GM12878 (cell line): ENCODE measurements around the gene BLOC1S4. TPM values are rescaled to one million over a fixed set of nuclear protein-coding genes. Genes with fewer than 3 reads are reported as not detected.

ENCODE experiments used
- ATAC-seq: fragments of 200-7000 bp; cut with Tn5 transposase; 3 replicates; pipeline ENCODE4 v1.9.1; 2020; ENCODE audit warnings: mild to moderate bottlenecking, moderate library complexity
- BruUV-seq: library from RNA; stranded (reverse); fragments of 400-500 nt; replicated peaks from 2 replicates; lab custom pipeline; 2021; lab: Mats Ljungman, UMichigan
- CTCF ChIA-PET: fragments of 300-600 bp; sonication (Branson Sonifier 250); formaldehyde crosslinking; extraction: SDS; loops from one replicate; lab custom pipeline; 2021; ENCODE audit warnings: inconsistent platforms; lab: Yijun Ruan, JAX
- POLR2A ChIA-PET: fragments of 350-600 bp; formaldehyde crosslinking; extraction: SDS; loops from one replicate; lab custom pipeline; 2021; ENCODE audit warnings: inconsistent platforms; lab: Charles Lee
- RAD21 ChIA-PET: fragments of 300-600 bp; sonication (Branson Sonifier 250); formaldehyde crosslinking; loops from one replicate; lab custom pipeline; 2023; ENCODE audit warnings: antibody characterized with exemption; ENCODE audit not compliant: unreplicated experiment; lab: Charles Lee
- SMC1A ChIA-PET: fragments of 300-600 bp; sonication (Branson Sonifier 250); formaldehyde crosslinking; loops from one replicate; lab custom pipeline; 2023; ENCODE audit not compliant: unreplicated experiment, uncharacterized antibody; lab: Charles Lee
- DNase-seq: peaks from one replicate; pipeline ENCODE4 v3.0.0-alpha.2; 2011; ENCODE audit warnings: low read depth, low spot score
- FAIRE-seq: peaks from 3 replicates; lab custom pipeline; 2011; peaks lifted over from hg19 to GRCh38; lab: Jason Lieb, UNC
- H2AFZ ChIP-seq: 2 replicates; pipeline ENCODE4 v1.6.0; 2011; ENCODE audit warnings: low read depth, low read length, control low read depth; ENCODE audit not compliant: control insufficient read depth
- H3K27ac ChIP-seq: 2 replicates; pipeline ENCODE4 v1.5.1; 2011; ENCODE audit warnings: control low read depth; ENCODE audit not compliant: control insufficient read depth, insufficient read depth
- H3K27me3 ChIP-seq, 2 experiments: replicated peaks in 1 of 2; 2 replicates each; pipeline versions ENCODE4 v1.6.0 to v1.6.1; 2011; ENCODE audit warnings: low read length in 1 of 2; ENCODE audit not compliant: control insufficient read depth in 2 of 2, insufficient read depth in 2 of 2
- H3K36me3 ChIP-seq, 2 experiments: 2 replicates each; pipeline ENCODE4 v1.5.1; 2011; ENCODE audit warnings: low read length in 1 of 2; ENCODE audit not compliant: control insufficient read depth in 2 of 2, insufficient read depth in 2 of 2
- H3K4me1 ChIP-seq: 2 replicates; pipeline ENCODE4 v1.6.1; 2011; ENCODE audit warnings: mild to moderate bottlenecking, low read length, moderate library complexity, mixed read lengths; ENCODE audit not compliant: control insufficient read depth, insufficient read depth
- H3K4me2 ChIP-seq: 2 replicates; pipeline ENCODE4 v1.6.0; 2011; ENCODE audit warnings: control low read depth; ENCODE audit not compliant: control insufficient read depth, insufficient read depth
- H3K4me3 ChIP-seq: fragments of 200-600 bp; sonication (generic); 2 replicates; pipeline ENCODE4 v1.5.1; 2016
- H3K79me2 ChIP-seq: 2 replicates; pipeline ENCODE4 v1.6.0; 2011; ENCODE audit warnings: low read length; ENCODE audit not compliant: control insufficient read depth, insufficient read depth
- H3K9ac ChIP-seq: 2 replicates; pipeline ENCODE4 v1.8.0; 2011; ENCODE audit warnings: low read length, control low read depth, mixed read lengths; ENCODE audit not compliant: control insufficient read depth, insufficient read depth
- H3K9me3 ChIP-seq: replicated peaks from 3 replicates; pipeline ENCODE4 v1.5.1; 2011; ENCODE audit warnings: mild to moderate bottlenecking, low read length; ENCODE audit not compliant: control insufficient read depth, insufficient read depth
- H4K20me1 ChIP-seq: 2 replicates; pipeline ENCODE4 v1.6.0; 2011; ENCODE audit not compliant: control insufficient read depth, insufficient read depth
- ATF2 ChIP-seq: IDR thresholded peaks from 2 replicates; pipeline ENCODE4 v1.6.1; 2012; ENCODE audit warnings: low read length, inconsistent platforms
- BCL11A ChIP-seq: IDR thresholded peaks from 2 replicates; pipeline ENCODE4 v1.6.1; 2011; ENCODE audit warnings: low read depth, low read length
- DPF2 ChIP-seq: fragments of 450-650 bp; IDR thresholded peaks from 2 replicates; pipeline ENCODE4 v1.6.1; 2017; ENCODE audit warnings: mild to moderate bottlenecking
- EP300 ChIP-seq, 2 experiments: fragments of 150-350 bp in 1 of 2; IDR thresholded peaks; 2 replicates each; pipeline ENCODE4 v1.6.1; 2011 to 2012; ENCODE audit warnings: low read depth in 2 of 2, low read length in 2 of 2, borderline replicate concordance in 1 of 2, improper control_type of control experiment in 1 of 2, inconsistent platforms in 1 of 2; ENCODE audit not compliant: control insufficient read depth in 1 of 2
- IKZF2 ChIP-seq, 2 experiments: fragments of 450-650 bp; IDR thresholded peaks; 2 replicates each; pipeline ENCODE4 v1.6.1; 2017; ENCODE audit warnings: mild to moderate bottlenecking in 2 of 2, moderate library complexity in 2 of 2
- MYB ChIP-seq: fragments of 150-350 bp; IDR thresholded peaks from 2 replicates; pipeline ENCODE4 v1.6.1; 2014; ENCODE audit warnings: mild to moderate bottlenecking, low read depth, low read length, borderline replicate concordance
- NFXL1 ChIP-seq: fragments of 450-650 bp; IDR thresholded peaks from 2 replicates; pipeline ENCODE4 v1.6.1; 2017; ENCODE audit warnings: antibody characterized with exemption, mild to moderate bottlenecking, borderline replicate concordance
- RB1 ChIP-seq: fragments of 450-650 bp; formaldehyde crosslinking; IDR thresholded peaks from 2 replicates; pipeline ENCODE4 v1.6.1; 2017; ENCODE audit warnings: mild to moderate bottlenecking, borderline replicate concordance
- SIN3A ChIP-seq: IDR thresholded peaks from 2 replicates; pipeline ENCODE4 v1.6.1; 2012; ENCODE audit warnings: low read depth, low read length, improper control_type of control experiment
- ZNF217 ChIP-seq: fragments of 450-650 bp; IDR thresholded peaks from 2 replicates; pipeline ENCODE4 v1.6.1; 2017; ENCODE audit warnings: antibody characterized with exemption, mild to moderate bottlenecking
- WGBS: methylation state at CpG from one replicate; pipeline ENCODE4 v1.1.6; 2016; ENCODE audit warnings: low lambda C conversion rate; ENCODE audit not compliant: insufficient replicate concordance, insufficient coverage; ENCODE audit errors: missing lambda C conversion rate; 5-methylcytosine and 5-hydroxymethylcytosine counted together
- in situ Hi-C: fragments of 300-500 bp; cut with MboI; formaldehyde crosslinking; loops from 9 replicates; pipeline ENCODE4 v1.14.3; 2018; ENCODE audit warnings: mixed read lengths
- intact Hi-C: fragments of 100-400 bp; cut with micrococcal nuclease; formaldehyde crosslinking; loops from one replicate; pipeline ENCODE4 v1.14.2; 2022; ENCODE audit not compliant: unreplicated experiment
- polyA plus RNA-seq, 11 experiments: library from polyadenylated mRNA; depleted of rRNA in 4 of 11; unstranded in 6 of 11; stranded (reverse) in 5 of 11; fragments of >200 nt; fragmentation: Nextera tagmentation in 4 of 11; fragmentation: Illumina TruSeq in 1 of 11; extraction: Ambion mirVana in 4 of 11; extraction: Trizol in 1 of 11; gene quantifications; 1 replicate in 1 of 11; 2 replicates in 10 of 11; pipeline versions ENCODE4 v1.2.1 to v1.2.3, GENCODE V29; 2011 to 2016; ENCODE audit warnings: inconsistent platforms in 2 of 11, missing spikeins in 2 of 11, low read depth in 1 of 11
- total RNA-seq, 4 experiments: library from RNA; depleted of rRNA in 3 of 4; stranded (reverse); fragments of >200 nt in 3 of 4; fragmentation: Illumina TruSeq in 1 of 4; extraction: Trizol in 1 of 4; gene quantifications; 2 replicates each; pipeline versions ENCODE4 v1.2.1 to v1.2.3, GENCODE V29; 2013 to 2021
- TF ChIP-seq, protein P1 (sequence below): fragments of 450-650 bp; conservative IDR thresholded peaks from 2 replicates; pipeline ENCODE4 v1.6.1; 2017; ENCODE audit warnings: mild to moderate bottlenecking, moderate library complexity
- TF ChIP-seq, protein P2 (sequence below): fragments of 150-350 bp; IDR thresholded peaks from 2 replicates; pipeline ENCODE4 v1.6.1; 2014; ENCODE audit warnings: mild to moderate bottlenecking, low read depth, low read length

BLOC1S4 gene
- total and polyA plus RNA-seq, 10 of the 15 experiments (the other 5 are each of a cell fraction or from before 2014, with no cell fraction given), result 2.7 to 23.8 (median 9.5) TPM

DNA sequence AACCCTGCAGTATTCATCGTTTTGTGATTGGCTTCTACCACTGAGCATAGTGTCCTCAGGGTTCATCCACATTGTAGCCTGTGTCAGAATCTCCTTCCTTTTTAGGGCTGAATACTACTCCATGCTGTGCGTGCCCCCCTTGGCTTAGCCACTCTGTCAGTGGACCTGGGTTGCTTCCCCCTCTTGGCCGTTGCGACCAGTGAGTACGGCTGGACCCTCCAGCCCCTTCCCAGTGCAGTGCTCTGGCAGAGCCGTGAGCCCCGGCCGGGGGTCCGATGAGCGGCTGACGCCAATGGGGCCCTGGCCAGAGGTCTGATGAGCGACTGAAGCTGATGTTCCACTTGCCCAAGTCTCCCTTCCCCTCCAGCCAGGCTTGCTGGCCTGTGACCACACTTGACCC is 6.9 kb downstream of the BLOC1S4 start:
- no peak overlapping the region for H3K27ac ChIP-seq
- H4K20me1 ChIP-seq, result peaks cover 3% of the 10 kb centered on the region; the same call in 1 of the 2 replicates
- no peaks in the 10 kb centered on the region for H3K9me3 ChIP-seq
- no peak for DNase-seq
- ChIA-PET RAD21 (interaction anchor here (2.1 kb wide), 1 partner anchor 151 kb away, joined by 11 read pairs; no protein-coding TSS in a partner anchor), POLR2A (no interaction called here), CTCF (interaction anchor here (9.8 kb wide), 1 partner anchor 152 kb away, joined by 277 read pairs; no protein-coding TSS in a partner anchor), SMC1A (interaction anchor here (1.8 kb wide), 1 partner anchor 151 kb away, joined by 5 read pairs; no protein-coding TSS in a partner anchor)
- ATAC-seq, result no peak
- no peak for TF ChIP-seq IKZF2 (IDR thresholded peaks at IDR 0.05)
- TF ChIP-seq SIN3A, result no peak
- no peak for TF ChIP-seq ATF2
- in situ Hi-C loops (loop anchor here (5.0 kb wide), 2 partner anchors 144 to 349 kb away; no protein-coding TSS in a partner anchor), intact Hi-C loops (no loop called here)
- no peak overlapping the region for H3K4me3 ChIP-seq
- H3K4me2 ChIP-seq, result no peak overlapping the region
- H3K4me1 ChIP-seq, result peaks cover 7% of the 10 kb centered on the region
- WGBS, result 92% methylated on average over 12 of the region's 12 CpGs
- H3K36me3 ChIP-seq, result no peaks in the 10 kb centered on the region
- peaks cover 2% of the 10 kb centered on the region for H3K79me2 ChIP-seq
- no peaks in the 10 kb centered on the region for H3K27me3 ChIP-seq
- no peak for FAIRE-seq
- no peak overlapping the region for H2AFZ ChIP-seq
- no peak overlapping the region for H3K9ac ChIP-seq
- no TSS peak for BruUV-seq

DNA sequence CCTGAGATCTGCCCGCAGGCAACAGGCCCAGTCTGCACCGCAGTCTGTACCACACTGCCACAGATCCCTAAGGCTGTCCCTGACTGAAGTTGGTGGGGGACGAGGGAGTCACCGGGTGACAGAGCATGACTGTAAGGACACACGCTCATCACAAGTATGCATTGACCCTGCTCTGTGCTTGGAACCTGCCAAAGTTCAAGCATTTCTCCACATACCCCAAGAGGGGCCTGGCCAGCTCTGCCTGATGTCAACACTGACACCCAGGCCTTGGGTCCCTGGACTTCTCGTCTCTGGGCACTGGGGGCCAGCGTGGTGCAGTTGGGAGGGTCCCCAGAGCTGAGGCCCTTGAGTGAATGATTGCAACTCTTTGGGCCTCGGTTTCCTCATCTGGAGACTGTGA is 7.9 kb downstream of the BLOC1S4 start:
- in situ Hi-C loops (loop anchor here (5.0 kb wide), 2 partner anchors 143 to 348 kb away; no protein-coding TSS in a partner anchor), intact Hi-C loops (no loop called here)
- ChIA-PET POLR2A (no interaction called here), CTCF (interaction anchor here (0.6 kb wide), 1 partner anchor 180 kb away, joined by 4 read pairs; no protein-coding TSS in a partner anchor), SMC1A (interaction anchor here (0.7 to 1.8 kb wide), 2 partner anchors 105 to 150 kb away, joined by 3 to 5 read pairs; no protein-coding TSS in a partner anchor), RAD21 (interaction anchor here (2.1 kb wide), 1 partner anchor 150 kb away, joined by 11 read pairs; no protein-coding TSS in a partner anchor)
- no peak overlapping the region for H2AFZ ChIP-seq
- FAIRE-seq (no peak), ATAC-seq (no peak), DNase-seq (no peak)
- no peaks in the 10 kb centered on the region for H3K9me3 ChIP-seq
- H3K27ac ChIP-seq, result no peak overlapping the region
- no peak overlapping the region for H3K9ac ChIP-seq
- no peak overlapping the region for H3K4me2 ChIP-seq
- no TSS peak for BruUV-seq
- H3K36me3 ChIP-seq, result no peaks in the 10 kb centered on the region
- WGBS, result 55% methylated on average over 8 of the region's 8 CpGs
- peaks cover 3% of the 10 kb centered on the region; the same call in 1 of the 2 replicates for H4K20me1 ChIP-seq
- H3K4me3 ChIP-seq, result no peak overlapping the region
- no peaks in the 10 kb centered on the region for H3K27me3 ChIP-seq
- peaks cover 7% of the 10 kb centered on the region for H3K4me1 ChIP-seq
- no peaks in the 10 kb centered on the region for H3K79me2 ChIP-seq
- TF ChIP-seq, protein P1, sequence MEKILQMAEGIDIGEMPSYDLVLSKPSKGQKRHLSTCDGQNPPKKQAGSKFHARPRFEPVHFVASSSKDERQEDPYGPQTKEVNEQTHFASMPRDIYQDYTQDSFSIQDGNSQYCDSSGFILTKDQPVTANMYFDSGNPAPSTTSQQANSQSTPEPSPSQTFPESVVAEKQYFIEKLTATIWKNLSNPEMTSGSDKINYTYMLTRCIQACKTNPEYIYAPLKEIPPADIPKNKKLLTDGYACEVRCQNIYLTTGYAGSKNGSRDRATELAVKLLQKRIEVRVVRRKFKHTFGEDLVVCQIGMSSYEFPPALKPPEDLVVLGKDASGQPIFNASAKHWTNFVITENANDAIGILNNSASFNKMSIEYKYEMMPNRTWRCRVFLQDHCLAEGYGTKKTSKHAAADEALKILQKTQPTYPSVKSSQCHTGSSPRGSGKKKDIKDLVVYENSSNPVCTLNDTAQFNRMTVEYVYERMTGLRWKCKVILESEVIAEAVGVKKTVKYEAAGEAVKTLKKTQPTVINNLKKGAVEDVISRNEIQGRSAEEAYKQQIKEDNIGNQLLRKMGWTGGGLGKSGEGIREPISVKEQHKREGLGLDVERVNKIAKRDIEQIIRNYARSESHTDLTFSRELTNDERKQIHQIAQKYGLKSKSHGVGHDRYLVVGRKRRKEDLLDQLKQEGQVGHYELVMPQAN, result no peak
- TF ChIP-seq ZNF217 (no peak), RB1 (no peak), DPF2 (no peak), NFXL1 (no peak), EP300 (IDR thresholded peaks at IDR 0.05; ENCODE audit: borderline replicate concordance in 1 of 2, control insufficient read depth in 1 of 2, low read depth in 2 of 2, low read length in 2 of 2) (no peak), MYB (no peak), BCL11A (no peak)
- TF ChIP-seq, protein P2, sequence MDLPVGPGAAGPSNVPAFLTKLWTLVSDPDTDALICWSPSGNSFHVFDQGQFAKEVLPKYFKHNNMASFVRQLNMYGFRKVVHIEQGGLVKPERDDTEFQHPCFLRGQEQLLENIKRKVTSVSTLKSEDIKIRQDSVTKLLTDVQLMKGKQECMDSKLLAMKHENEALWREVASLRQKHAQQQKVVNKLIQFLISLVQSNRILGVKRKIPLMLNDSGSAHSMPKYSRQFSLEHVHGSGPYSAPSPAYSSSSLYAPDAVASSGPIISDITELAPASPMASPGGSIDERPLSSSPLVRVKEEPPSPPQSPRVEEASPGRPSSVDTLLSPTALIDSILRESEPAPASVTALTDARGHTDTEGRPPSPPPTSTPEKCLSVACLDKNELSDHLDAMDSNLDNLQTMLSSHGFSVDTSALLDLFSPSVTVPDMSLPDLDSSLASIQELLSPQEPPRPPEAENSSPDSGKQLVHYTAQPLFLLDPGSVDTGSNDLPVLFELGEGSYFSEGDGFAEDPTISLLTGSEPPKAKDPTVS, result no peak
